NCI-H774 (cell line): Measurements from ENCODE around the gene AADACL2.

ENCODE experiments used
- DNase-seq: peaks from one replicate; lab custom pipeline; 2025; lab: John Stamatoyannopoulos, UW

The AADACL2 gene

DNA sequence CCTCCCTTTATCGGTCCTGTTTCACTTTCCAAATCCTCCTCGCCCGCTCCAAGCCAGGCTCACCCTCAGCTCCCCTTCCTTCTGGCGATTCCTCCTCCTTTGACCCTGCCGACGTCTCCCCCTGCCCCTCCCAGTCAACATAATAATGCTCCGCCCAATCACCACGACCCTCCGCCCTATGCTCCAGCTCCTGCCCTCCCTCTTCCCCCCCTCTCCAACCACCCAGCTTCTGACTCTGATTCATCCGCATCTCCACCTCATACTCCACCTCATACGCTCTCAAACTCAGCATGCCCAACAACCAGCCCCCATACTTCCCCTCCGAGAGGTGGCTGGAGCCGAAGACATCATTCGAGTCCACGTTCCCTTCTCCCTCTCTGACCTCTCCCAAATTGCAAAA is 73.1 kb downstream of the AADACL2 start:
- no peak for DNase-seq
